ENCODE data around the gene BRINP1.
"Not testable (repeated sequence)": the region's sequence is repeated elsewhere in the genome, so short reads cannot be mapped to it uniquely, and the experiment has no call there.

The BRINP1 gene

GRCh38 chr9:119180897-119181296, 188.3 kb downstream of the BRINP1 start:
- POLR2A ChIA-PET, result no interaction called here
- CTCF ChIA-PET, result no interaction called here
- no peak for DNase-seq (ENCODE audit: low read depth, low spot score)
- no peak overlapping the region for H3K4me3 ChIP-seq (ENCODE audit: low read depth, low read length)
- TF ChIP-seq CTCF (IDR thresholded peaks at IDR 0.05; ENCODE audit: insufficient read depth, low read length, missing control alignments), result no peak

GRCh38 chr9:119179701-119180100, 189.5 kb downstream of the BRINP1 start:
- H3K4me3 ChIP-seq (ENCODE audit: low read depth, low read length), result no peak overlapping the region
- ChIA-PET CTCF (no interaction called here), POLR2A (no interaction called here)
- no peak for TF ChIP-seq CTCF (IDR thresholded peaks at IDR 0.05; ENCODE audit: insufficient read depth, low read length, missing control alignments)
- no peak for DNase-seq (ENCODE audit: low read depth, low spot score)

GRCh38 chr9:119177196-119177595, 192.0 kb downstream of the BRINP1 start:
- DNase-seq (ENCODE audit: low read depth, low spot score), result no peak
- H3K4me3 ChIP-seq (ENCODE audit: low read depth, low read length), result no peak overlapping the region
- ChIA-PET POLR2A (no interaction called here), CTCF (no interaction called here)
- TF ChIP-seq CTCF (IDR thresholded peaks at IDR 0.05; ENCODE audit: insufficient read depth, low read length, missing control alignments), result no peak

- no peak overlapping the region for H3K4me3 ChIP-seq (ENCODE audit: low read depth, low read length)
- ChIA-PET POLR2A (no interaction called here), CTCF (no interaction called here)
- DNase-seq (ENCODE audit: low read depth, low spot score), result no peak
- TF ChIP-seq CTCF (IDR thresholded peaks at IDR 0.05; ENCODE audit: insufficient read depth, low read length, missing control alignments), result no peak
These were observed 193.7 kb downstream of the BRINP1 start for GRCh38 chr9:119175581-119175980.

- H3K4me3 ChIP-seq (ENCODE audit: low read depth, low read length); POLR2A ChIA-PET; CTCF ChIA-PET; DNase-seq (ENCODE audit: low read depth, low spot score): not testable (repeated sequence)
These were observed 200.0 kb downstream of the BRINP1 start for GRCh38 chr9:119169222-119169621.

GRCh38 chr9:119167876-119168275, 201.4 kb downstream of the BRINP1 start:
- no peak for DNase-seq (ENCODE audit: low read depth, low spot score)
- CTCF ChIA-PET, result no interaction called here
- no peak overlapping the region for H3K4me3 ChIP-seq (ENCODE audit: low read depth, low read length)
- TF ChIP-seq CTCF (IDR thresholded peaks at IDR 0.05; ENCODE audit: insufficient read depth, low read length, missing control alignments), result no peak
- POLR2A ChIA-PET, result no interaction called here

- ChIA-PET CTCF (no interaction called here), POLR2A (no interaction called here)
- no peak for TF ChIP-seq CTCF (IDR thresholded peaks at IDR 0.05; ENCODE audit: insufficient read depth, low read length, missing control alignments)
- H3K4me3 ChIP-seq (ENCODE audit: low read depth, low read length), result no peak overlapping the region
- no peak for DNase-seq (ENCODE audit: low read depth, low spot score)
These were observed 202.0 kb downstream of the BRINP1 start for GRCh38 chr9:119167267-119167666.
